Mesothelial cell of epicardium (in vitro differentiated cells): Measurements from ENCODE around the gene OCLN. TPM values are rescaled to one million over a fixed set of nuclear protein-coding genes. Genes with fewer than 3 reads are reported as not detected.
"Not testable (repeated sequence)": the region's sequence is repeated elsewhere in the genome, so short reads cannot be mapped to it uniquely, and the experiment has no call there.

Experiments
- DNase-seq, 2 experiments: peaks; one replicate each; pipeline ENCODE4 v3.0.0; 2021; ENCODE audit warnings: low spot score in 2 of 2; ENCODE audit not compliant: unreplicated experiment in 2 of 2
- H3K27ac Mint-ChIP-seq: 2 replicates; pipeline ENCODE4 v1.8.0; 2021; ENCODE audit warnings: mixed read lengths
- H3K27me3 Mint-ChIP-seq: 2 replicates; pipeline ENCODE4 v1.8.0; 2021; ENCODE audit warnings: low read depth, mixed read lengths
- H3K36me3 Mint-ChIP-seq: 2 replicates; pipeline ENCODE4 v1.8.0; 2021; ENCODE audit warnings: mixed read lengths
- H3K4me1 Mint-ChIP-seq: 2 replicates; pipeline ENCODE4 v1.8.0; 2021; ENCODE audit warnings: mixed read lengths
- H3K4me3 Mint-ChIP-seq: 2 replicates; pipeline ENCODE4 v1.8.0; 2021; ENCODE audit warnings: mild to moderate bottlenecking, moderate library complexity, mixed read lengths
- H3K9me3 Mint-ChIP-seq: 2 replicates; pipeline ENCODE4 v1.8.0; 2021; ENCODE audit warnings: mixed read lengths
- total RNA-seq: library from RNA; stranded (reverse); gene quantifications from 3 replicates; pipeline ENCODE4 v1.2.1, GENCODE V29; 2021

Gene OCLN
- total RNA-seq, 1 donor from 2014 or later = 37.8 TPM

DNA sequence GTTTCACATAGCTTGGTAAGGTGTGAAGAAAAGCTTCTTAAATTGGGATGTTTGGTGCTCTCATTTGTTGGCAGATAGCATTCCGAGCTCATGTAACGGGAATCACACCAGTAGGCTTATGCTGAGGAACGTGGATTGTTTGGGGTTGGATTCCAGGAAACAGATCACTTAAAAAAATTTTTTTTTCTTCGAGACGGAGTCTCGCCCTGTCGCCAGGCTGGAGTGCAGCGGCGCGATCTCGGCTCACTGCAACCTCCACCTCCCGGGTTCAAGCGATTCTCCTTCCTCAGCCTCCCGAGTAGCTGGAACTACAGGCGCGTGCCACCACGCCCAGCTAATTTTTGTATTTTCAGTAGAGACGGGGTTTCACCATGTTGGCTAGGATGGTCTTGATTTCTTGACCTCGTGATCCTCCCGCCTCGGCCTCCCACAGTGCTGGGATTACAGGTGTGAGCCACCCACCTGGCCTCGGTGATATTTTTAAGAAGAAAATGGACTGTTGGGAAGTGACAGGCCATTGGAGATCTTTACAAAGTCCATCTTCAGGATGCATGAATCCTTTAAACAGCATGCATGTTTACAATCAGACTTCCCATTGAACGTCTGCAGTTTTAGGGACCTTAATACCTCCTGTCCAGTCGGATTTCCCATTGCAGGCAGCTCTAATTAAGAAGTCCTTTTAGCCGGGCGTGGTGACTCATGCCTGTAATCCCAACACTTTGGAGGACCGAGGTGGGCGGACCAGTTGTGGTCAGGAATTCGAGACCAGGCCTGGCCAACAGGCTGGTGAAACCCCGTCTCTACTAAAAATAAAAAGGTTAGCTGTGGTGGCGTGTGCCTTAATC, 68.2 kb downstream of the OCLN start:
- H3K27ac Mint-ChIP-seq, H3K36me3 Mint-ChIP-seq, H3K9me3 Mint-ChIP-seq, H3K4me1 Mint-ChIP-seq, H3K27me3 Mint-ChIP-seq: not testable (repeated sequence)
- H3K4me3 Mint-ChIP-seq = peak overlapping the region; percentile 62
- peak in 1 of 2 experiments; percentile 37 for DNase-seq

DNA sequence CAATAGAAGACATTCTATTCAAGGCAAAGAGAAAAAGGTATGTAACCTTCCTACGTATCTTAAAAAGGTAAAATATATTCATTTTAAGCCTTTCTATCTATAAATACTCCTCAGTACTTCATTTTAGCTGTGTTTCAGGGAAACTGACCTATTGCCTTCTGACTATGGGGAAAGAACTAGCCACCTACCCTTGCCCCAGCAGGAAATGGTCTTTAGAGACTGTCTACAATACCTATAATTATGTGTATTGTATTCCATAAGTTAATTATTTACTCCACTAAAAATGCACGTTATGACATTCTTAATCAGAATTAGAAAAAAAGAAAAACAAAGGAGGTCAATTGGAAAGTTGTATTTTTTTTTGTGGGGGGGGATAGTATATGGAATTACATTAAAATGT, 73.6 kb downstream of the OCLN start:
- H3K27ac Mint-ChIP-seq, DNase-seq, H3K27me3 Mint-ChIP-seq, H3K36me3 Mint-ChIP-seq, H3K9me3 Mint-ChIP-seq, H3K4me1 Mint-ChIP-seq, H3K4me3 Mint-ChIP-seq: not testable (repeated sequence)

DNA sequence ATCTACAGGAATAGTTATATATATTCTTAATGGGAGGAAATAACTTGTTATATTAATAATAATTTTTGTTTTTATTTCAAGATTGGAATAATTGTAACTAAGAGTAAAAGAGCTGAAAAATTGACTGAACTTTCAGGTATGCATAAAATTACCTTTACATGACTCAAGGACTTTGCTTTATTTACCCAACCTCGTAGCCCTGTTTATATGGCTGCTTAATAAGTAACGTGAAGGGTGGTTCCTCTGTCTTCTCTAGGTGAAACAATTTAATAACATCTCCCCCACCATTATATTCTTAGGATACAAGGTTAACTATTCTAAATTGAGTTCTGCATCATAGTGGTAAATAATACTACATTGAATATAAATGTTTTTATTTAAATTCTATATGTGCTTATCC, 75.5 kb downstream of the OCLN start:
- H3K27me3 Mint-ChIP-seq, H3K36me3 Mint-ChIP-seq, H3K9me3 Mint-ChIP-seq, H3K4me3 Mint-ChIP-seq, H3K4me1 Mint-ChIP-seq, H3K27ac Mint-ChIP-seq, DNase-seq: not testable (repeated sequence)

DNA sequence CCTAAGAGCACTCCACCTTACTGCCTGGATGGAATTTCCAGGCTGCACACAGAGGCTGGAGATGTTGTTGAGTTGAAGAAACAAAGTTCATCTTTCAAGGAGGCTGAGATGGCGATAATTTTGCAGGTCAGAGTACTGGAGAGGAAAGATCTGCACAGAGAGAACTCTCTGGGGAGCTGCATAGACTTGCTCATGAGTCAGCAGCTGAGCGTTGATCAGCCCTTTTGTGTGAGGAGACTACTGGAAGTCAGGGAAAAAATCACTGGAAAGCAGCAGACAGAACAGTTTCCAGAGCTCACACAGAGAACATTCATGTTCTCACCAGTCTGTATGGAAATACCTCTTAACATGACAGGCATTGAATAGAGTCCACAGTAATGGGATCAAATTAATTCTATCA, 90.8 kb downstream of the OCLN start:
- H3K9me3 Mint-ChIP-seq = not testable (repeated sequence)

DNA sequence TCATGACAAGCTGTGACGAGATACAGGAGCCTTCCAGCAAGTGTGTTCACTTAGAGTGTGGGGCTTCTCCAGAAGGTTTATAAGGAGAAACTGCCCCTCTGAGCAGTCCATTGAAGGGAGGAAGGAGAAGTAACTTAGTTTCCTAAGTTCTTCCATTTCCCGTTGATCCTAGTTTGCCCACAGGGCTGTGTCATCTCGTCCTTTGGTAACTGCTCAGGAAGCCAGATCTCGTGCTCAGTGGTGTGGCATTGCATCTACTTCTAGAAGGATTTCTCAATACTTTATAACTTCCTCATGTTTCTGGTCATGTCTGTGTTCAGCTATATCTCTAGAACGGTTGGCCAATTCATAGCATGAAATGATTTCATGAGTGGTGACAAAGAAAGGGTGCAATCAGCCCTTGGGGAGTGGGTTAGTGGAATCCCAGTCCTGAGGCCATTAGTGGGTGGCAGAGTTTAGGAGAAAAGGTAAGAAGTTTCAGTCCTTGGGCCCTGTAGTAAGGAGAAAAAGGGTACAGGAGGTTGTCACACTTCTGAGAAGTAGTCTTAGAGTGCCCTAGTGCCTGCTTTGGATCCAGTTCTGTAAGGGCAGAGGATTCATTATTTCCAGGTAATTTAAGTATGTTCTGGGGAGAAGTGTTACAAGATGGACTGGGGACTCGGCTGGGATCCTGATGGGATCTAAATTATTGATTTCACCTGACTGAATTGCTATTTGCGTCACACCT, 103.7 kb downstream of the OCLN start:
- H3K27me3 Mint-ChIP-seq, H3K4me1 Mint-ChIP-seq, H3K4me3 Mint-ChIP-seq, H3K36me3 Mint-ChIP-seq, DNase-seq, H3K9me3 Mint-ChIP-seq, H3K27ac Mint-ChIP-seq: not testable (repeated sequence)

More for the DNA sequence above, 90.8 kb downstream of the OCLN start:
- not testable (repeated sequence) for H3K27me3 Mint-ChIP-seq, H3K36me3 Mint-ChIP-seq, H3K4me3 Mint-ChIP-seq, DNase-seq, H3K4me1 Mint-ChIP-seq, H3K27ac Mint-ChIP-seq

DNA sequence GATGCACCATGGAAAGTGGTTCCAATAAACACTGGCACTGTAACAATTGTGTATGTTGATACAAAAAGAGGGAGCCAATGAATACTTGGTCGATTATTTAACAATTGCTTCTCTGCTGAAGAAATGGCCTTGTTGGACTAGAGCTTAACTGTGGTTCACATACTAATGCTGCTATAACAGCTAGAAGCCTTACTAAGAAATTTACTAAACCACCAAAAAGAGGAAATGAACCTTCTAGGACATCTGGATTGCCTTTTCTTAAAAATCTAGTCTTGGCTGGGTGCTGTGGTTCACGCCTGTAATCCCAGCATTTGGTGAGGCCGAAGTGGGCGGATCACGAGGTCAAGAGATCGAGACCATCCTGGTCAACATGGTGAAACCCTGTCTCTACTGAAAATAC, 109.4 kb downstream of the OCLN start:
- H3K4me3 Mint-ChIP-seq = not testable (repeated sequence)

DNA sequence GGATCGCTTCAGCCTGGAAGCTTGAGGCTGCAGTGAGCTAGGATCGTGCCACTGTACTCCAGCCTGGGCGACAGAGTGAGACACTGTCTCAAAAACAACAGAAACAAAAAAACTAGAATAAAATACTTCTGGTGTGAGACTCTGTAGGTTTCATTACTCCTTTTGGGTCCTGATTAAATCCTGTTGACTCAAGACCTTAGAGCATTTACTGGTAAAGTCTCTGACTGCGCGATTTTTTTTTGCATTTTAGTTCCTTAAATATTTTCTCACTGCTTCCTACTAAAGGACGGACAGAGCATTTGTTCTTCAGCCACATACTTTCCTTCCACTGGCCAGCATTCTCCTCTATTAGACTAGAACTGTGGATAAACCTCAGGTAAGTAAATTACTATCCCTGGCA, 114.2 kb downstream of the OCLN start:
- DNase-seq, H3K9me3 Mint-ChIP-seq, H3K27ac Mint-ChIP-seq, H3K4me1 Mint-ChIP-seq, H3K36me3 Mint-ChIP-seq, H3K4me3 Mint-ChIP-seq, H3K27me3 Mint-ChIP-seq: not testable (repeated sequence)

More for the DNA sequence above, 109.4 kb downstream of the OCLN start:
- not testable (repeated sequence) for DNase-seq, H3K36me3 Mint-ChIP-seq, H3K4me1 Mint-ChIP-seq, H3K27ac Mint-ChIP-seq, H3K27me3 Mint-ChIP-seq, H3K9me3 Mint-ChIP-seq

Other genes starting within 250 kb of the OCLN start
- 9.0 to 9.7 TPM (median 9.1 TPM) in 3 replicates for gene CCDC125, start 160.0 kb upstream of the OCLN start, total RNA-seq
- 28.0 to 31.3 TPM (median 28.3 TPM) in 3 replicates for gene AK6, start 123.3 kb upstream of the OCLN start, total RNA-seq
- gene TAF9, start 123.3 kb upstream of the OCLN start, total RNA-seq = 47.1 to 50.4 TPM (median 49.0 TPM) in 3 replicates
- gene RAD17, start 123.0 kb upstream of the OCLN start, total RNA-seq = 31.6 to 33.4 TPM (median 33.2 TPM) in 3 replicates
- 18.8 to 20.0 TPM (median 19.6 TPM) in 3 replicates for gene MARVELD2, start 77.7 kb upstream of the OCLN start, total RNA-seq
- 41.8 to 46.2 TPM (median 46.0 TPM) in 3 replicates for gene GTF2H2C, start 67.4 kb downstream of the OCLN start, total RNA-seq